Measurements from ENCODE around the gene UNC5C. TPM values are rescaled to one million over a fixed set of nuclear protein-coding genes. Genes with fewer than 3 reads are reported as not detected.

Gene UNC5C
- total RNA-seq, 1 experiment from 2014 or later: 8.2 TPM

GRCh38 chr4:95284655-95285054 is 264.1 kb downstream of the UNC5C start:
- no peak overlapping the region for H3K27ac ChIP-seq (ENCODE audit: low read length)
- POLR2A ChIA-PET: no interaction called here
- in situ Hi-C loops (cut with HindIII; ENCODE audit: low pct_unique_long_range_greater_than_20kb, low sequenced_read_pairs) (no loop called here), intact Hi-C loops (cut with micrococcal nuclease; ENCODE audit: unreplicated experiment) (no loop called here)
- H3K27me3 ChIP-seq (ENCODE audit: control insufficient read depth, insufficient read depth, low read length): no peaks in the 10 kb centered on the region
- no peaks in the 10 kb centered on the region for H3K36me3 ChIP-seq (ENCODE audit: control insufficient read depth, insufficient read depth, low read length)
- ATAC-seq: no peak
- no peak overlapping the region for H3K4me3 ChIP-seq (ENCODE audit: low read depth in 2 of 2, low read length in 2 of 2)
- no TSS peak for BruUV-seq (replicated peaks)
- no peak for DNase-seq (ENCODE audit: low read depth, low spot score)
- TF ChIP-seq TCF7L2 (IDR thresholded peaks at IDR 0.05; ENCODE audit: low read depth, low read length) (no peak), POLR2AphosphoS5 (IDR thresholded peaks at IDR 0.05; ENCODE audit: low read depth, low read length) (no peak), SIN3A (IDR thresholded peaks at IDR 0.05; ENCODE audit: borderline replicate concordance, insufficient read depth, low read depth, low read length) (no peak)
- TF ChIP-seq, protein P1, sequence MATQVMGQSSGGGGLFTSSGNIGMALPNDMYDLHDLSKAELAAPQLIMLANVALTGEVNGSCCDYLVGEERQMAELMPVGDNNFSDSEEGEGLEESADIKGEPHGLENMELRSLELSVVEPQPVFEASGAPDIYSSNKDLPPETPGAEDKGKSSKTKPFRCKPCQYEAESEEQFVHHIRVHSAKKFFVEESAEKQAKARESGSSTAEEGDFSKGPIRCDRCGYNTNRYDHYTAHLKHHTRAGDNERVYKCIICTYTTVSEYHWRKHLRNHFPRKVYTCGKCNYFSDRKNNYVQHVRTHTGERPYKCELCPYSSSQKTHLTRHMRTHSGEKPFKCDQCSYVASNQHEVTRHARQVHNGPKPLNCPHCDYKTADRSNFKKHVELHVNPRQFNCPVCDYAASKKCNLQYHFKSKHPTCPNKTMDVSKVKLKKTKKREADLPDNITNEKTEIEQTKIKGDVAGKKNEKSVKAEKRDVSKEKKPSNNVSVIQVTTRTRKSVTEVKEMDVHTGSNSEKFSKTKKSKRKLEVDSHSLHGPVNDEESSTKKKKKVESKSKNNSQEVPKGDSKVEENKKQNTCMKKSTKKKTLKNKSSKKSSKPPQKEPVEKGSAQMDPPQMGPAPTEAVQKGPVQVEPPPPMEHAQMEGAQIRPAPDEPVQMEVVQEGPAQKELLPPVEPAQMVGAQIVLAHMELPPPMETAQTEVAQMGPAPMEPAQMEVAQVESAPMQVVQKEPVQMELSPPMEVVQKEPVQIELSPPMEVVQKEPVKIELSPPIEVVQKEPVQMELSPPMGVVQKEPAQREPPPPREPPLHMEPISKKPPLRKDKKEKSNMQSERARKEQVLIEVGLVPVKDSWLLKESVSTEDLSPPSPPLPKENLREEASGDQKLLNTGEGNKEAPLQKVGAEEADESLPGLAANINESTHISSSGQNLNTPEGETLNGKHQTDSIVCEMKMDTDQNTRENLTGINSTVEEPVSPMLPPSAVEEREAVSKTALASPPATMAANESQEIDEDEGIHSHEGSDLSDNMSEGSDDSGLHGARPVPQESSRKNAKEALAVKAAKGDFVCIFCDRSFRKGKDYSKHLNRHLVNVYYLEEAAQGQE (IDR thresholded peaks at IDR 0.05; ENCODE audit: insufficient read depth in 1 of 2, low read depth in 2 of 2, low read length in 1 of 2): no peak
- TF ChIP-seq, protein P2, sequence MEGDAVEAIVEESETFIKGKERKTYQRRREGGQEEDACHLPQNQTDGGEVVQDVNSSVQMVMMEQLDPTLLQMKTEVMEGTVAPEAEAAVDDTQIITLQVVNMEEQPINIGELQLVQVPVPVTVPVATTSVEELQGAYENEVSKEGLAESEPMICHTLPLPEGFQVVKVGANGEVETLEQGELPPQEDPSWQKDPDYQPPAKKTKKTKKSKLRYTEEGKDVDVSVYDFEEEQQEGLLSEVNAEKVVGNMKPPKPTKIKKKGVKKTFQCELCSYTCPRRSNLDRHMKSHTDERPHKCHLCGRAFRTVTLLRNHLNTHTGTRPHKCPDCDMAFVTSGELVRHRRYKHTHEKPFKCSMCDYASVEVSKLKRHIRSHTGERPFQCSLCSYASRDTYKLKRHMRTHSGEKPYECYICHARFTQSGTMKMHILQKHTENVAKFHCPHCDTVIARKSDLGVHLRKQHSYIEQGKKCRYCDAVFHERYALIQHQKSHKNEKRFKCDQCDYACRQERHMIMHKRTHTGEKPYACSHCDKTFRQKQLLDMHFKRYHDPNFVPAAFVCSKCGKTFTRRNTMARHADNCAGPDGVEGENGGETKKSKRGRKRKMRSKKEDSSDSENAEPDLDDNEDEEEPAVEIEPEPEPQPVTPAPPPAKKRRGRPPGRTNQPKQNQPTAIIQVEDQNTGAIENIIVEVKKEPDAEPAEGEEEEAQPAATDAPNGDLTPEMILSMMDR (IDR thresholded peaks at IDR 0.05): no peak
- H3K4me1 ChIP-seq (ENCODE audit: control insufficient read depth, insufficient read depth, low read length): no peaks in the 10 kb centered on the region
- CTCF ChIA-PET: no interaction called here
- H3K9me3 ChIP-seq (ENCODE audit: control insufficient read depth, insufficient read depth, low read depth, low read length): no peaks in the 10 kb centered on the region

DNA sequence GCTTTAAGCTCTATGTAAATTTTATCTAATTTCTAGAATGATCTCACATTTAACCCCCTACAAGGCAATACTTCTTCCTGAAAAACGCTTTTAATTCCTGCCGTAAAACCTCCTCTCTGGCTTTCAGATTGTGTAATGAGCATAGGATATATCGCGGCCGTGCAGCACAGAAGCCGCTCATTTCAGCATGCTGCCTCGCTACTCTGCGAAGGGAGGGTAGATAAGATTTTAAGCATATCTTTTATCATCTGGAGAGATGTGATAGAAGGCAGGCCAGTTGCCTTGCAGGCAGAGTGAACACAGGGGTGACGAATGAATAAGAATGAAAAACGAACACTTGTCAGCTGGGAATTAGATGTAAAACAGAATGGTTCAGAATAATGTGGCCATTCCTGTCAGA is 265.5 kb downstream of the UNC5C start:
- intact Hi-C loops (cut with micrococcal nuclease; ENCODE audit: unreplicated experiment): no loop called here
- no peaks in the 10 kb centered on the region for H3K4me1 ChIP-seq (ENCODE audit: control insufficient read depth, insufficient read depth, low read length)
- ATAC-seq (no peak), DNase-seq (ENCODE audit: low read depth, low spot score) (no peak)
- in situ Hi-C loops (cut with HindIII; ENCODE audit: low pct_unique_long_range_greater_than_20kb, low sequenced_read_pairs): no loop called here
- CTCF ChIA-PET: no interaction called here
- POLR2A ChIA-PET: no interaction called here
- H3K27ac ChIP-seq (ENCODE audit: low read length): no peak overlapping the region
- H3K27me3 ChIP-seq (ENCODE audit: control insufficient read depth, insufficient read depth, low read length): no peaks in the 10 kb centered on the region
- TF ChIP-seq, protein P1 (IDR thresholded peaks at IDR 0.05; ENCODE audit: insufficient read depth in 1 of 2, low read depth in 2 of 2, low read length in 1 of 2): no peak
- H3K4me3 ChIP-seq (ENCODE audit: low read depth in 2 of 2, low read length in 2 of 2): no peak overlapping the region
- H3K36me3 ChIP-seq (ENCODE audit: control insufficient read depth, insufficient read depth, low read length): no peaks in the 10 kb centered on the region
- no TSS peak for BruUV-seq (replicated peaks)
- no peaks in the 10 kb centered on the region for H3K9me3 ChIP-seq (ENCODE audit: control insufficient read depth, insufficient read depth, low read depth, low read length)

All from Panc1 (cell line).